HL-60/S4 treated with retinoic acid at 250 ng/mL for 4 days and 3 days (cell line): Measurements from ENCODE around the gene ZBED1.
"Not testable (repeated sequence)": the region's sequence is repeated elsewhere in the genome, so short reads cannot be mapped to it uniquely, and the experiment has no call there.

Experiments used
- in situ Hi-C: fragments of 300-500 bp; cut with MboI; formaldehyde crosslinking; loops from 2 replicates; pipeline ENCODE4 v1.7.0; 2022; ENCODE audit warnings: low sequenced_read_pairs

ZBED1 gene

DNA sequence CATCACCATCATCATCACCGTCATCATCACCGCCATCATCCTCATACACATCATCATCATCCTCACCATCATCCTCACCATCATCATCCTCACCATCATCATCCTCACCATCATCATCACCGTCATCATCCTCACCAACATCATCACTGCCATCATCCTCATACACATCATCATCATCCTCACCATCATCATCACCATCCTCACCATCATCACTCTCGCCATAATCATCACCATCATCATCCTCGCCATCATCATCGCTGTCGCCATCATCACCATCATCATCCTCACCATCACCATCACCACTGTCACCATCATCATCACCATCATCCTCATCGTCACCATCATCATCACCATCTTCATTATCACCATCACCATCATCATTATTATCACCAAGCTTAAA lies 19.8 kb upstream of the ZBED1 start:
- in situ Hi-C loops = no loop called here

DNA sequence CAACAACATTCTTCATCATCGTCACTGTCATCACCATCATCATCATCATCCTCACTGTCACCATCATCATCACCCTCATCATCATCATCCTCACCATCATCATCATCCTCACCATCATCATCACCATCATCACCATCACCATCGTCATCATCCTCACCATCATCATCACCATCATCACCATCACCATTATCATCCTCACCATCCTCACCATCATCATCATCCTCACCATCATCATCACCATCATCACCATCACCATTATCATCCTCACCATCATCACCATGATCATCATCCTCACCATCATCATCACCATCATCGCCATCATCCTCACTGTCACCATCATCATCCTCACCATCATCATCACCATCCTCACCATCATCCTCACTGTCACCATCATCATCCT lies 18.9 kb upstream of the ZBED1 start:
- in situ Hi-C loops = not testable (repeated sequence)

DNA sequence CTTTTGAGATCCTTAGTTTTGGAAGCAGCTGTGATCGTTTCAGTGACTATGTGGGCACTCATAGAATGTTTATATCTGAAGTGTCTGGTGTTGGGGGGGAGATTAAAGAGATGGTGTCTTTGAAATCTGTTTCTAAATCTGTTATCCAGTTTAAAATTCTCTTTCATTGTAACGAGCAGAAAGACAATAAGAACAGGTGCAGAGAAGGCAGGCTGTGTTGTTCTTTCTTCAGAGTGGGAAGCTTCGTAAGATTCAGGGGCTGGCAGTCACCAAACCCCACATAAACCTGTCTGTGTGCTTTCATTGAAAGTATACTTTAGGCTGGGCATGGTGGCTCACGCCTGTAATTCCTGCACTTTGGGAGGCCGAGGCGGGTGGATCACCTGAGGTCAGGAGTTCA lies 16.3 kb upstream of the ZBED1 start:
- in situ Hi-C loops = no loop called here

DNA sequence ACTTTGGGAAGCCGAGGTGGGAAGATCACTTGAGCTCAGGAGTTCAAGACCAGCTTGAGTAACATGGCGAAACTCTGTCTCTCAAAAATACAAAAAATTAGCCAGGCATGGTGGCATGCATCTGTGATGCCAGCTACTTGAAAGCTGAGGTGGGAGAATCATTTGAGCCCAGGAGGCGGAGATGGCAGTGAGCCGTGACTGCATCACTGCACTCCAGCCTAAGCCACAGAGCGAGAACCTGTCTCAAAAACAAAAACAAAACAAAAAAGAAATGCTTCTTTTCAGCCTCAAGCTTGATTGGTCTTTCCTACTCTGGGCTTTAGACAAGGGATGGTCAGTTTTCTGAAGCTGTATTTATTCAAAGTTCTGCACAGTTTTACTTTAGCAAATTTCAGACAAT lies 15.8 kb upstream of the ZBED1 start:
- in situ Hi-C loops = no loop called here

DNA sequence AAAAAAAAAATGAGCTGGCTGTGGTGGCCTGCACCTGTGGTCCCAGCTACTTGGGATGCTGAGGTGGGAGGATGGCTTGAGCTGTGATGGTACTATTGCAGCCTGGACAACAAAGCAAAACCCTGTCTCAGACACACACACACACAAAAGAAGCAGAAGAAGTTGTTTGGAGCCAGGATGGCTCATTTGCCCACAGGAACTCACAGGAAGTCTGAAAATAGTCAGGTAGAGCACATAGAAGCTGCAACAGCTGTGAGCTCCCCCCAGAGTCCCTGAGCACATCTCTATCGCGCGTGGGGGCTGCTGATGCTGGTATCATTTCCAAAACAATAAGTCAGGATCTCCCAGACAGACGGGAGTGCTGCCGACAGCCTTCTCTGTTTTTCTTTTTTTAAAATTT lies 13.4 kb upstream of the ZBED1 start:
- in situ Hi-C loops = no loop called here

DNA sequence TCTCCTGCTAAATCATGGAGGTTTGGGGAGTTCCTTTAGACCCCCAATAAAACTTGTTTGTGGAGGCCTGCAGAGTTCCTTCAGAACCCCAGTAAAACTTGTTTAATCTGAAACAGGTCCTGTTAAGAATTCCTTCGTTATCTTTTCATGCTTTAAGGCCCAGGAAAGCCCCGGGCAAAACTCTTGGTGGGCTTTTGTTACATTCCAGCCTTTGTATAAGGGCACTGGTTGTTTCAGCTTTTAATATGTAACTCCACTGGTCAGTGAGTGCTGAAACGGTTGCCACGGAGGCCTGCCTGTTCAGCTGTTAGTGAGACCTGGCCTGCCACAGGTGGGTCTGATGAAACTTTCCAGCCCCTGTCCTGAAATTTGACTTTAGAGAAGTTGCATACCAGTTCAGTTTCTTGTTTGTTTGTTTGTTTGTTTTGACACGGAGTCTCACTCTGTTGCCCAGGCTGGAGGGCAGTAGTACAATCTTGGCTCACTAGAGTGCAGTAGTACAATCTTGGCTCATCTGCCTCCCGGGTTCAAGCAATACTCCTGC lies 12.4 kb upstream of the ZBED1 start:
- in situ Hi-C loops = no loop called here

DNA sequence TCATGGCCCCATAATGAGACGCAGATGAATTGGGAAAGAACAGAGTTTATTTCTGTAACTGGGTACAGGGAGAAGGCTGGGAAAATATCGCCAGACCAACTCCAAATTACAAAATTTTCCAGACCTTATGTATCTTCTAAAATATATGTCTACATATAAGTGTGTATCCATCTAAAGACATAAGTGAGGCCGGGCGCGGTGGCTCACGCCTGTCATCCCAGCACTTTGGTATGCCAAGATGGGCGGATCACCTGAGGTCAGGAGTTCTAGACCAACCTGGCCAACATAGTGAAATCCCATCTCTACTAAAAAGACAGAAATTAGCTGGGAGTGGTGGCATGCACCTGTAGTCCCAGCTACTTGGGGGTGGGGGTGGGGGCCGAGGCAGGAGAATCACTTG lies 11.7 kb upstream of the ZBED1 start:
- in situ Hi-C loops = no loop called here

DNA sequence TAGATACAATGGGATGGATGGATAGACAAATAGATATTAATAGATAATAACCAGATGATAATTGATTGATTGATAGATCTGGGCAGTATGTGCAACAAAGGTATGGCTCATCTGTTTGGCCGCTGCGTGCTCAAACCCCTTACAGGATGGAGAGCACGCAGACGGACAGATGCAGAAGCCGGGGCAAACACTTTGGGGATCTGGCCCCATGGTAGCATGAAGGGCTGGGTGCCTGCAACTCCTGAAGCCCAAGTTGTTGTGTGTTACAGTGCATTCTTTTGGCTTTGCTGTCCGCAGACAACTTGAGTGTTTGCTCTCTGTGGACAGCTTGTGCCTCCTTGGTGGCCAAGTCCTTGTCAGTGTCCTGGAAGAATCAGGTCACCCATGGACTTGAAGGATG lies 10.6 kb upstream of the ZBED1 start:
- in situ Hi-C loops = no loop called here

DNA sequence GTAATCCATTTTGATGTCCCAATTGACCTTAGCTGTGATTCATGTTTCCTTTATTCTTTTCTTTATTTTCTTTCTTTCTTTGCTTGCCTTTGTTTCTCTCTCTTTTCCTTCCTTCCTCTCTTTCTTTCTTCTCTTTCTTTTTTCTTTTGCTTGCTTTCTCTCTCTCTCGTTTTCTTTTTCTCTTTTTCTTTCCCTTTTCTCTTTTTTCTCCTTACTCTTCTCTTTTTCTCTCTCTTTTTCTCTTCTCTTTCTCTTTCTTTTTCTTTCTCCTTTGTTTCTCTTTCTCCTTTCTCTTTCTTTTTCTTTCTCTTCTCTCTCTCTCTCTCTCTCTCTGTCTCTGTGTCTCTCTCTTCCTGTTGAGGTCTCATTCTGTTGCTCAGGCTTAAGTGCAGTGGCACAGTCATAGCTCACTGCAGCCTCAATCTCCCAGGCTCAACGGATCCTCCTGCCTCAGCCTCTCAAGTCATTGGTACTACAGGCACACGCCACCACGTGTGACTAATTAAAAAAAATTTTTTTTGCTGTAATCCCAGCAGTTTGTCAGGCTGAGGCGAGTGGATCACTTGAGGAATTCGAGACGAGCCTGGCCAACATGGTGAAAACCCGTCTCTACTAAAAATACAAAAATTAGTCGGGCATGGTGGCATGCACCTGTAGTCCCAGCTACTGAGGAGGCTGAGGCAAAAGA lies 8.0 kb upstream of the ZBED1 start:
- in situ Hi-C loops = no loop called here

DNA sequence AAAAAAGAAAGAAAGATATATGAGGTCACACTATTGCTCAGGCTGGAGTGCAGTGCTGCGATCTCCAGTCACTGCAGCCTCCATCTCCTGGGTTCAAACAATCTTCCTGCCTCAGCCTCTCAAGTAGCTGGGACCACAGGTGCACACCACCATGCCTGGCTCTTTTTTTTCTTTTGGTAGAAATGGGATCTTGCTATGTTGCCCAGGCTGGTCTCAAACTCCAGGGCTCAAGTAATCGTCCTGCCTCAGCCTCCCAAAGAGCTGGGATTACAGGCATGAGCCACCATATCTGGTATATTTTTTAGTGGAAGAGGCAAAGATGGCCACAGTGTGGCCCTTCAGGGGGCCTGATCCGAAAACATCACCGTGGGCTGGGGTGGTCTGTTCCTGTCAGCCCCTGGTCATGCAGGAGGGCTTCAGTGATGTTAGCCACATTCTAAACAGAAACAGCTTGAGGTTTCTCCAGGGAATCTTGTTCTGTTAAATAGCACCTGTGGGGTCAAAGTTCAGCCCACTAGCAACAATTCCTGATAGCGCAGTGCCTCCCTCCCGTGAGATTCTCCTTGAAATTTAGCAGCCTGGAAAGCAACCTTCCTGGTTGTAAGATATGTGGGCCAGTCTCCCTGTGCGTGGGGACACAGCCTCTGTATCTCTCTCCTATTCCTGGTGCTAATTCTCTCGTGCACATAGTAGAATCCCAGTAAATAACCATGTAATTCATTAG lies 7.3 kb upstream of the ZBED1 start:
- in situ Hi-C loops = no loop called here

DNA sequence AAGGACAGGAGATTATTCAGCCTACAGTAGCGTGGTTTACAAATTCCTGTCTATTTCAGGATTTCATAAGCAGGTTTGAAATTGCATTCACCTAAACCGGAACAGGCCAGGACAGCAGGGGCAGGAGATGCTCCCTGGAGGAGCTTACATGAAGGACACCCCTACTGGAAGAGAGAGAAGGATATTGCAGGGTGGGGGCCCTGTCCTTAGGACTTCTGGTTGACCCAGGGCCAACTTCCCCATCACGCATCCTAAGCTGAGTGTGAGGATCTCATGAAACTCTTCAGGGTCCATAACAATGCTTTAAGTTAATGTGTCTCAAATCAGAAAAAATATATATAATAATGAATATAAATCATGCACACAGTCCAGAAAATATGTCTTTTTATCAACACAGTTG lies 6.4 kb upstream of the ZBED1 start:
- in situ Hi-C loops = no loop called here

DNA sequence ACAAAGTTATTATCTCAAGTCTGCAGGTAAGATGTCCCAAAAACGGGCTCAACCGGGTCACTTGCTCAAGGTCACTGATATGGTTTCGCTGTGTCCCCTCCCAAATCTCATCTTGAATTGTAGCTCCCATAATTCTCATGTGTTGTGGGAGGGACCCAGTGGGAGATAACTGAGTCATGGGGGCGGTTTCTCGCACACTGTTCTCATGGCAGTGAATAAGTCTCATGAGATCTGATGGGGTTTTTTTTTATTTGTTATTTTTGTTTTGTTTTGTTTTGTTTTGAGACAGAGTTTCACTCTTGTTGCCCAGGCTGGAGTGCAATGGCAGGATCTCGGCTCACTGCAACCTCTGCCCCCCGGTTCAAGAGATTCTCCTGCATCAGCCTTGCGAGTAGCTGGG lies 4.6 kb upstream of the ZBED1 start:
- in situ Hi-C loops = not testable (repeated sequence)

DNA sequence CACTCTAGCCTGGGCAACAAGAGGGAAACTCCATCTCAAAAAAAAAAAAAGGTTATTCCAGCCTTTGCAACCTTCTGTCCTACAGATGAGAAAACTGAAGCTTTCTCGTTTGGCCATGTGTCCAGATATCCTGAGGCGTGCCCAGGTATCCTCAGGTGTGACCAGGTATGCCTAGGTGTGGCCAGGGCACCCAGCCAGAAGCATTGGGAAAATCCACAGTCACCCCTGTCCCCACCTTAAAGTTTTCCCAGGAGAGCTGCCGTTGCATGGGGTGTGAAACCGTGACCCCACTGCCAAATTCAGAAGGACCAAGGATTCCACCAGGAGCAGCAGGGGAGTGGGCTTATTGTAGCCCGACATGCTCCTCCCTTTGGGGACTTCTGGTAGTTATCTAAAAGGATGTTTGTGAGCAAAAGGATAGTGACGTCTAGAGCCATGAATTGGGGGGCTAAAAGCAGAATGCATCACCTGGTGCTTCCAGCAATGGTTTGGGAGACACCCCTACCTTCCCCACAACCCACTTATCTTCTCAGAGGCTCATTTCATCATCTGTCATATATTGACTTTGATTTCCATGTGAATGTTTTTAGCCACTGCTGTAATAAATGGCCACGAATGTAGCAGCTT lies 4.0 kb upstream of the ZBED1 start:
- in situ Hi-C loops = no loop called here

DNA sequence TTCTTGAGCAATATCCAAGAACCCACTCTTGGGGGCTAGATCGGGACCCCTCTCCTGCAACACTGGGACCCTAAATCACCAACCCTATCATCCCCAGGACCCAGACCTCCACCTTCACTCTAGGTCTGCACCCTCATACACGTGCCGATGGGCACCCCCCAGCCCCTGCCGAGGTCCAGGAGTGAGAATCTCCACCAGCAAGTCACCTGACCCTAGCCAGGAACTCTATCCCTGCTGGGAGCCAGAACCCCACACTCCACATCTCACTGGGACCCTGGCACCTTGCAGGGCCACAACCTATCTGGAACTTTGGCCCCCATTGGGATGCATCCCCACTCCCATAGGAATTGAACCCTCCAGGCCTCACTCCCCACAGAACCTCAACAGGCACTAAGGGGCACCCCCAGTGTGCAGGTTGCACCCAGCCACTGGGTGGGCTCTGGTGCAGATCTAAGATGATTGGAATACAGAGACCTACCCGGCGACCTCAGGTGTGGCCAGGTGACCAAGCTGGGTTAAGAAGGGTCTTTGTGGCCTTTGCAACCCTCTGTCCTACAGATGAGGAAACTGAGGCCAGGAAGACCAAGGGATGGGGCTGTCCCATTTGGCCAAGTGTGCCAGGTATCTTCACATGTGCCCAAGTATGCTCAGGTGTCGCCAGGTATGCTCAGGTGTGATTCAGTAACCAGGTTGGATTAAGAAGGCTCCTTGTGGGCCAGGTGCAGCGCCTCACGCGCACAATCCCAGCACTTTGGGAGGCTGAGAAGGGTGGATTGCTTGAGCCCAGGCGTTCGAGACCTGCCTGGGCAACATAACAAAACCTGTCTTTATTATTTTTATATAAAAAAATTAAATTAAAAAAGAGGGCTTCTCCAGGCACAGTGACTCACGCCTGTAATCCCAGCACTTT lies 3.1 kb upstream of the ZBED1 start:
- in situ Hi-C loops = no loop called here

DNA sequence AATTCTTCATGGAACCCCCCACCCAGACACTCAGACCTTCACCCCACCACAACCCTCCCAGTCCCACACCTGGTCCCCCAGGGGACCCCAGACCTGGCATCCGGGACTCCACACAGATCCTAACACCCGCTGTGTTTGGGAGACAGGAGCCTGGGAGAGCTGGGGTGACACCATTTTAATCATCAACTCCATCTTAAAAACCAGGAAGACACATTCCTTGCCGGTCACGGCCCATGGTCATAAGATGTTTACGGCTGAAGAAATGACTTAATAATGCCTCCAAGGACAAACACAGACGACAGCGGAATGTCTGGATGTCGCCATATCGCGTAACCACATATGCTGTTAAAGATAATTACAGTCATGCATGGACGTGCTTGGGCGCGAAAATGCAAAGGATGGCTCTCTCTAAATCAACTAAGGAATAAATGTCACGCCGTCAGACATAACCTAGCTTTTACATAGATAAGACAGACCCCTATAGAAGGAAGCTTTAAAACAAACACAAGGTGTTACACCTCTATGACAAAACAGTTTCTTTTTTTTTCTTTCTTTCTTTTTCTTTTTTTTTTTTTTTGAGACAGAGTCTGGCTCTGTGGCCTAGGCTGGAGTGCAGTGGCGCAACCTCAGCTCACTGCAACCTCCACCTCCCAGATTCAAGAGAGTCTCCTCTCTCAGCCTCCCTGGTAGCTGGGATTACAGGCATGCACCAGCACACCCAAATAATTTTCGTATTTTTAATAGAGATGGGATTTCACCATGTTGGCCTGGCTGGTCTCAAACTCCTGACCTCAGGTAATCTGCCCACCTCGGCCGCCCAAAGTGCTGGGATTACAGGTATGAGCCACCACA lies 2.1 kb upstream of the ZBED1 start:
- in situ Hi-C loops = no loop called here

DNA sequence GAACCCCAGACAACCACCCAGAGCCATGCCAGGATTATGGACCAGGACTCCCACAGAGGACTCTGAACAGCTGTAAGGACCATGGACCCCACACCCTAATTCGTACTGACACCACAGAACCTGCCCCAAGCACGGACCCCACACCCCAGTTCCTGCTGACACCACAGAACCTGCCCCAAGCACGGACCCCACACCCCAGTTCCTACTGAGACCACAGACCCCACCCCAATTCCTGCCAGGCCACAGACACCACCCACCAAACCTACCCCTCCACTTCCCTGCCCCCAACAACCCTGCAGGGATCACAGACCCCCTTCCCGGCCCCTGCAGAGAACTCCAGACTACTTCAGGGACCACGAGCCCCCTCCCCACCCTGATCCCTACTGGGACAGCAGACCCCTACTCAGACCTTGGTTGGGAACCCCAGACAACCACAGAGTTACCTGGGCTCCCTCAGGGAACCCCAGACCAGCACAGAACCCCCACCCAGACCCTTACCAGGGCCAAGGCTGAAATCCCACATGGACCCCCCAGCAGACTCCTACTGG lies 1.4 kb upstream of the ZBED1 start:
- in situ Hi-C loops = no loop called here

DNA sequence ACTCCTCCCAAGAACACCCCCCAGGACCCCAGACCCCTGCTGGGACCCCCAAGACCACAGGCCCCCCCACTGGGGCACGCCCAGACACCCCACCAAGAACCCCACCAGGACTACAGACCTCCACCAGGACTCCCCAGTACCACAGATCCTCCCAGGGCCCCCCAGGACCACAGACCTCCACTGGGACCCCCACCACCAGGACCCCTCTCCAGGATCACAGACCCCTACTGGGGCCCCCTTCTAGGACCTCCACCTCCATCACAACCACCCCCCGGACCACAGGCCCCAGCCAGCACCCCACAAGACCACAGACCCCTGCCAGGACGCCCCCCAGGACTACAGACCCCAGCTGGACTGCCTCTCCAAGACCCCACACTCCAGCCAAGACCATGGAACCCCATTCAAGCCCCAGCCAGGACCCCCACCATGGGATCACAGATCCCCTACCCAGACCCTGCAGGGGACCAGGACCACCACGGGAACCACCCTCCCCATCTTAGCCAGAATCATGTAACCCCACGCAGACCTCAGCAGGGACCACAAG lies 855 bp upstream of the ZBED1 start:
- in situ Hi-C loops = no loop called here

DNA sequence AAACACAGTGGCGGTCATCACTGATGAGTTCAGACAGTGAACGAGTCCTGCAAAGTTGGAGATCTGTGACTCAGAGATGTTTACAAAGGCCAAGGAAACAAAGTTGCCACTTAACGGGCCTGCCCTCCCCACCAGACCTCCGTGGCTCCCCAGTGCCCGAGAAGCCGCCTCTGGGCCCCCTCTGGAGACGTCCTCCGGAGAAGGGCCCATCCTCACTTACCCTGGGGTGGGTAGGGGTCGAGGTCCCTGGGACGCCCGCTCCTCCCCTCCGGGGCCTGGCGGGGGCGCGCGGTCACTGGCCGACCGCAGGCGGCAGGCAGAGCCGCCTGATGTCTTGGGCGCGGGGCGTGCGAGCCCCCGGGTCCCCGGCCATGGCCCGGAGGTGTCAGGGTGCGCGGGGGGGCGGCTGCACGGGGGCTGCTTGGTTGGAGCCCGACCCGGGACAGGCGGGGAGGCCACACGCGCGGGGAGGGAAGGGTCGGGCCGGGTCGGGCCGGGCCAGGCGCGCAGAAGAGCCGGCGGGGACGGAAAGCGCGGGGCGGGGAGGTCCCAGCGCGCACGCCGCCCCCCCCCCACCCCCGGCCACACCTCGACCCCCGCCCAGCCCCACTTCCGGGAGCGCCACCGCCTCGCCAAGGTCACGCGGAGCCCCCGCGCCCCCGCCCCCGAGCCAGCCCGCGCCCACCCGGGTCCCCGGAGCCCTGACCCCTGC lies 529 bp downstream of the ZBED1 start:
- in situ Hi-C loops = no loop called here

DNA sequence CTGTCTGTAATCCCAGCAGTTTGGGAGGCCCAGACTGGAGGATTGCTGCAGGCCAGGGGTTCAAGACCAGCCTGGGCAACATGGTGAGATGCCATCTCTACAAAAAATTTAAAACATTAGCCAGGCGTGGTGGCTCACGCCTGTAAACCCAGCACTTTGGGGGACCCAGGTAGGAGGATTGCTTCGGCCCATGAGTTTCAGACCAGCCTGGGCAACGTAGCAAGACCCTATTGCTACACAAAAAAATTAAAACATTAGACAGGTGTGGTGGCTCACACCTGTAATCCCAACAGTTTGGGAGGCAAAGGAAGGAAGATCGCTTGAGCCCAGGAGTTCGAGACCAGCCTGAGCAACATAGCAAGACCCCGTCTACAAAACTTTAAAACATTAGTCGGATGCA lies 1.3 kb downstream of the ZBED1 start:
- in situ Hi-C loops = no loop called here
